ENCODE data around the gene SULT1A2.
A peak's percentile ranks its signal among the peaks of the same experiment; 100 is the strongest.
"Not testable (repeated sequence)": the region's sequence is repeated elsewhere in the genome, so short reads cannot be mapped to it uniquely, and the experiment has no call there.

SULT1A2 gene

GRCh38 chr16:28554634-28555423 is 42.0 kb downstream of the SULT1A2 start:
- peak overlapping the region; percentile 67 for H3K4me3 ChIP-seq (replicated peaks; ENCODE audit: low read depth, low read length)
- no peak for DNase-seq (ENCODE audit: low read depth)
- no peak for TF ChIP-seq CTCF (IDR thresholded peaks at IDR 0.05; ENCODE audit: low read length, missing control alignments)

DNA sequence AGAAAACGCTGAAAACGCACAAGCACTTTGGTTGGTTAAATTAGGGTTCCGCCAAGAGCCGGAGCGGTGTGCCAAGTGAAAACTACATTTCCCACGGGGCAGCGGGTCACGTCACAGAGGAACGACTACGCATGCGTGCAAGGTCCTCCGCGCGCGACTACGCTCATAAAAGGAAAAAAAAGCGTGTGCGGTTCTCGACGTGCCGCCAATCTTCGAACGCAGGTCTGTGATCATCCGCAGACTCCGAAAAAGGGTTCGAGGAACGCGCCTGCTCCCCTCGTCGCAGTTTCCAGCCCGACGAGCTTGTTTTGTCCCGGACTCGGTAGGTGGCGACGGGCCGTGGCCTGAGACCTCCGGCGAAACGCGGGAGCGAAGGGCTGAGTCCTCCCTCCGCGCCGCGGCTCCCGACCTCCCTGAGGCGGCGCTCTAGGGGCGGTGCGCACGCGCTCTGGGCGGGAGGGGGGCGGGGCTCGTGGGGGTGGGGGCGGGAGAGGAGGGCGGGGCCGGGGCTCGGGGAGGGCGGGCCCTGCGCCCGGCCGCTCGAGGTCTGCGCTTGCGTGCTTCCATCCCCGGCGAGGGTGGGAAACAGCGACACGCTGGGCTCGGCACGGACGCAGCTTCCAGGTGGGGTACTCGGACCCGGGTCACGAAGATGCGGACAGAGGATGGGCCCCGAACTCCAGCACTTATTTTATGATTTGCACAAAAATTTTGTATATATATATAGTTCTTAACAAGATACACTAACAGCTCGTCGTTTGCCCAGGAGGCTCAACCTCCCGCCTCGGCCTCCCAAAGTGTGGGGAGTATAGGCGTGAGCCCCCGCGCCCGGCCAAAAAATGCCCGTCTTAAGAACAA is 42.8 kb downstream of the SULT1A2 start, which contains the start of gene SGF29:
Gene SGF29, plus strand, starts transcription at position 145 of the 858 bp plus-strand sequence. CDS start 27,150 bp downstream, outside the sequence.
- H3K4me3 ChIP-seq (replicated peaks; ENCODE audit: low read depth, low read length) = peak within 1 kb of the TSS; percentile 67
- DNase-seq (ENCODE audit: low read depth) = peak; percentile 96
- peak; percentile 10 for TF ChIP-seq CTCF (IDR thresholded peaks at IDR 0.05; ENCODE audit: low read length, missing control alignments)

DNA sequence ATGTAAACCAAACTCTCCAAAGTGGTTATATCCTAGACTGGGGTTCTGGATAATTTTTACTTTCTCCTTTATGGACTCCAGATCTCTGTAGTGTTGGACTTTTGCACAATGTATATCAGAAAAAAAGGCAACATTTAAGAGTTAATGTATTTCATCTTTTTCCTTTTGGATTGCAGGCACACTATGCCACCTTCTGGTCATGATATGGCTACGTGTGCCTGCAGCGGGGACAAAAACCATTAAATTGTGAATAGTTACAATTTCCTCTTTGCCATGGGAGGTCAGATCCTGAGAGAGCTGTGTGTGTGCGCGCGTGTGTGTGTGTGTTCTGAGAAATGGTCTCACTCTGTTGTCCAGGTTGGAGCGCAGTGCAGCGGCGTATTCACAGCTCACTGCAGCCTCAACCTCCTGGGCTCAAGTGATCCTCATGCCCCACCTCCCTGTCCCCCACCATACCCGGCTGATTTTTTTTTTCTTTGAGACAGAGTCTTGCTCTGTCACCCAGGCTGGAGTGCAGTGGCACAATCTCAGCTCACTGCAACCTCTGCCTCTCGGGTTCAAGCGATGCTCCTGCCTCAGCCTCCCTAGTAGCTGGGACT is 47.5 kb downstream of the SULT1A2 start:
- no peak overlapping the region for H3K4me3 ChIP-seq (replicated peaks; ENCODE audit: low read depth, low read length)
- DNase-seq (ENCODE audit: low read depth) = peak; percentile 68
- TF ChIP-seq CTCF (IDR thresholded peaks at IDR 0.05; ENCODE audit: low read length, missing control alignments) = peak; percentile 64

GRCh38 chr16:28548306-28548802 is 48.5 kb downstream of the SULT1A2 start:
- DNase-seq (ENCODE audit: low read depth) = no peak
- TF ChIP-seq CTCF (IDR thresholded peaks at IDR 0.05; ENCODE audit: low read length, missing control alignments) = no peak
- no peak overlapping the region for H3K4me3 ChIP-seq (replicated peaks; ENCODE audit: low read depth, low read length)

- H3K4me3 ChIP-seq (replicated peaks; ENCODE audit: low read depth, low read length) = no peak overlapping the region
- no peak for TF ChIP-seq CTCF (IDR thresholded peaks at IDR 0.05; ENCODE audit: low read length, missing control alignments)
- no peak for DNase-seq (ENCODE audit: low read depth)
These were observed 50.2 kb downstream of the SULT1A2 start for GRCh38 chr16:28546626-28547025.

GRCh38 chr16:28545964-28546363 is 50.9 kb downstream of the SULT1A2 start:
- DNase-seq (ENCODE audit: low read depth); H3K4me3 ChIP-seq (replicated peaks; ENCODE audit: low read depth, low read length): not testable (repeated sequence)

DNA sequence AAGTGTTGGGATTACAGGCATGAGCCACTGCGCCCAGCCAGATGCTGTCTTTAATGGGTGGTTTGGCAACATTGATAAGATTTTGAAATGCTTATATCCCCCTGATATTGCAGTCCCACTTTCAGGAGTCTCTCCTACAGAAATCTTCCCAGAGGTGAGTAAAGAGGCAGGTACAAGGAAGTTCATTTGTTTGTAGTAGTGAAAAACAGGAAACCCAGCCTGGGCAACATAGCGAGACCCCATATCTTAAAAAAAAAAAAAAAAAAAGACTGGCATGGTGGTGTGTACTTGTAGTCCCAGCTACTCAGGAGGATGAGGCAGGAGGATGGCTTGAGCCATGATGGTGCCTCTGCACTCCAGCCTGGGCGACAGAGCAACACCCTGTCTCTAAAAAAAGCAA is 51.9 kb downstream of the SULT1A2 start:
- no peak overlapping the region for H3K4me3 ChIP-seq (replicated peaks; ENCODE audit: low read depth, low read length)
- no peak for DNase-seq (ENCODE audit: low read depth)
- no peak for TF ChIP-seq CTCF (IDR thresholded peaks at IDR 0.05; ENCODE audit: low read length, missing control alignments)
